Activated B cell treated with CpG ODN at 0.5 μM for 24 hours (primary cell): ENCODE measurements around the gene CALN1. TPM values are rescaled to one million over a fixed set of nuclear protein-coding genes. Genes with fewer than 3 reads are reported as not detected.

Experiments used
- ATAC-seq: fragments of 200-7000 bp; cut with Tn5 transposase; one replicate; pipeline ENCODE4 v1.10.0; 2021; ENCODE audit warnings: low read depth, mild to moderate bottlenecking, moderate library complexity
- CTCF ChIA-PET: fragments of 350-600 bp; sonication (Branson Sonifier 250); formaldehyde crosslinking; loops from one replicate; lab custom pipeline; 2021; ENCODE audit warnings: antibody characterized with exemption; lab: Charles Lee
- POLR2A ChIA-PET: fragments of 350-600 bp; sonication (Branson Sonifier 250); formaldehyde crosslinking; loops from one replicate; lab custom pipeline; 2021; ENCODE audit warnings: antibody characterized with exemption; lab: Charles Lee
- DNase-seq: peaks from one replicate; pipeline ENCODE4 v3.0.0; 2022
- H3K27ac Mint-ChIP-seq: one replicate; pipeline ENCODE4 v1.8.0; 2020; ENCODE audit warnings: mixed read lengths
- H3K27me3 Mint-ChIP-seq: one replicate; pipeline ENCODE4 v1.8.0; 2021; ENCODE audit warnings: mixed read lengths
- H3K36me3 Mint-ChIP-seq: one replicate; pipeline ENCODE4 v1.8.0; 2021; ENCODE audit warnings: low read depth, mixed read lengths
- H3K4me1 Mint-ChIP-seq: one replicate; pipeline ENCODE4 v1.8.0; 2021; ENCODE audit warnings: mixed read lengths
- H3K4me3 Mint-ChIP-seq: one replicate; pipeline ENCODE4 v1.8.0; 2020; ENCODE audit warnings: mild to moderate bottlenecking, mixed read lengths
- H3K9me3 Mint-ChIP-seq: one replicate; pipeline ENCODE4 v1.8.0; 2020; ENCODE audit warnings: mixed read lengths
- intact Hi-C: fragments of 100-400 bp; cut with micrococcal nuclease; formaldehyde crosslinking; loops from one replicate; pipeline ENCODE4 v1.15.1; 2024
- total RNA-seq: library from RNA; stranded (reverse); gene quantifications from 2 replicates; pipeline ENCODE4 v1.2.3, GENCODE V29; 2022
- TF ChIP-seq, protein P1 (sequence below): fragments of 200-600 bp; IDR thresholded peaks from one replicate; pipeline ENCODE4 v1.8.0; 2022; ENCODE audit warnings: antibody characterized with exemption, mild to moderate bottlenecking

CALN1 gene
- total RNA-seq, 1 donor from 2014 or later = not detected

DNA sequence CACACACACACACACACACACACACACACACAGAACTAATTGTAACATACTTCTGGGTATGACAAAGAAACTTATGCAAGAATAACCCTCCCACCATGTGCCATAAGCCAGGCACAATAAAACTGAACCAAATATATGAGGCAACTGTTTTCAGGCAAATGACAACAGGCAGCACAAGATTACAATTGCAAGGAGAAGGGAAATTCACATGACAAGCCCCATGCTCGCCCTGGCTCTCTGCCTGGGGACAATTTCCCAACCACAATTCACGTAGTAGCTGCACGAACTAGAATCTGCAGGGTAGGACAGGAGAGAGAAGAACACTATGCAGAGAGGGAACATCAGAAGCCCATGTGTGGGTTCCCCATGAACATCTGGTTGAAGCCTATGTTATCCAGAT is 143.3 kb downstream of the CALN1 start:
- Mint-ChIP-seq H3K27ac (no peak overlapping the region), H3K27me3 (no peaks in the 10 kb centered on the region), H3K36me3 (no peaks in the 10 kb centered on the region), H3K4me1 (no peaks in the 10 kb centered on the region), H3K9me3 (peaks cover 7% of the 10 kb centered on the region), H3K4me3 (no peak overlapping the region)
- DNase-seq (no peak), ATAC-seq (no peak)
- CTCF ChIA-PET = no interaction called here
- TF ChIP-seq, protein P1, sequence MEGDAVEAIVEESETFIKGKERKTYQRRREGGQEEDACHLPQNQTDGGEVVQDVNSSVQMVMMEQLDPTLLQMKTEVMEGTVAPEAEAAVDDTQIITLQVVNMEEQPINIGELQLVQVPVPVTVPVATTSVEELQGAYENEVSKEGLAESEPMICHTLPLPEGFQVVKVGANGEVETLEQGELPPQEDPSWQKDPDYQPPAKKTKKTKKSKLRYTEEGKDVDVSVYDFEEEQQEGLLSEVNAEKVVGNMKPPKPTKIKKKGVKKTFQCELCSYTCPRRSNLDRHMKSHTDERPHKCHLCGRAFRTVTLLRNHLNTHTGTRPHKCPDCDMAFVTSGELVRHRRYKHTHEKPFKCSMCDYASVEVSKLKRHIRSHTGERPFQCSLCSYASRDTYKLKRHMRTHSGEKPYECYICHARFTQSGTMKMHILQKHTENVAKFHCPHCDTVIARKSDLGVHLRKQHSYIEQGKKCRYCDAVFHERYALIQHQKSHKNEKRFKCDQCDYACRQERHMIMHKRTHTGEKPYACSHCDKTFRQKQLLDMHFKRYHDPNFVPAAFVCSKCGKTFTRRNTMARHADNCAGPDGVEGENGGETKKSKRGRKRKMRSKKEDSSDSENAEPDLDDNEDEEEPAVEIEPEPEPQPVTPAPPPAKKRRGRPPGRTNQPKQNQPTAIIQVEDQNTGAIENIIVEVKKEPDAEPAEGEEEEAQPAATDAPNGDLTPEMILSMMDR = no peak
- POLR2A ChIA-PET = no interaction called here
- intact Hi-C loops = no loop called here

DNA sequence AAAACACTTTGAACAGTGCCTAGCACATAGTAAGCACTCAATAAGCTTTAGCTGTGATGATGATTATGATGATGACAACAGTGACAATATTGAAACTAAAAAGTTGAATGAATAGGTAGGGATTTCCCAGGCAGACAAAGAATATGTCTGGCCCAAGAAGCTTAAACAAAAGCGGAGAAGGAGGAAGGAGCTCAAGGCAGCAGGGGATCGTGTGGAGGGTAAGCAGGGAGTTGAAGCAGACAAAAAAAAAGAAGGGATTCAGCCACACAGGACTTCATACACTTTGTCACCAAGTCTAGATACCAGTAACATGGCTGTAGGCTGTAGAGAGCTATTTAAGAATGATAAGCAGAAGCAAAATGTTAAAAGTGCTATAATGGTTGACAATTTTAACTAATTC is 144.0 kb downstream of the CALN1 start:
- no peak for ATAC-seq
- Mint-ChIP-seq H3K9me3 (peaks cover 7% of the 10 kb centered on the region), H3K36me3 (no peaks in the 10 kb centered on the region), H3K4me3 (no peak overlapping the region), H3K4me1 (no peaks in the 10 kb centered on the region), H3K27me3 (no peaks in the 10 kb centered on the region), H3K27ac (no peak overlapping the region)
- CTCF ChIA-PET = no interaction called here
- TF ChIP-seq, protein P1 = no peak
- POLR2A ChIA-PET = no interaction called here
- no peak for DNase-seq
- intact Hi-C loops = no loop called here

DNA sequence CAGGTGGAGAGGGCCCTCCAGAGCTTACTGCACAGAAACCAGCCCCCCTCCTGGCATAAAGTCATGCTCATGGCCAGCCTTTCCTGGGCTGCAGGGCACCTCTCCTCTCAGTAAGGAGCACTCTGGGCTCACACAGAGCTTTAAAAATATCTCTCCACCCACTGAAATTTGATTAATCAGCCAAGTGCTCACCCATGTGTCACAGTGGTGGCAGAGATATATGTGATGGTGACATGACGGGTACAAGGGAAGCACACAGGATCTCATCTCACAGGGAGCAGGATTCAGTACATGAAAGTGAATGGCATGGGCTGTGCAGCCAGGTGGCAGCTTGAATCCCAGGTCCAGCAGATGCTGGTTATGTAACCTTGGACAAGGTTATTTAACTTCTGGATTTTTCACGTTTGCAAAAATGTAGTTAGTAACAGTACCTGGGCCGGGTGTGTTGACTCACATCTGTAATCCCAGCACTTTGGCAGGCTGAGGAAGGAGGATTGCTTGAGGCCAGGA is 144.8 kb downstream of the CALN1 start:
- ChIA-PET POLR2A (no interaction called here), CTCF (no interaction called here)
- intact Hi-C loops = no loop called here
- no peak overlapping the region for H3K4me3 Mint-ChIP-seq
- H3K36me3 Mint-ChIP-seq = no peaks in the 10 kb centered on the region
- H3K27ac Mint-ChIP-seq = no peak overlapping the region
- no peaks in the 10 kb centered on the region for H3K4me1 Mint-ChIP-seq
- H3K27me3 Mint-ChIP-seq = no peaks in the 10 kb centered on the region
- peaks cover 7% of the 10 kb centered on the region for H3K9me3 Mint-ChIP-seq
- TF ChIP-seq, protein P1 = no peak
- no peak for ATAC-seq
- DNase-seq = no peak

DNA sequence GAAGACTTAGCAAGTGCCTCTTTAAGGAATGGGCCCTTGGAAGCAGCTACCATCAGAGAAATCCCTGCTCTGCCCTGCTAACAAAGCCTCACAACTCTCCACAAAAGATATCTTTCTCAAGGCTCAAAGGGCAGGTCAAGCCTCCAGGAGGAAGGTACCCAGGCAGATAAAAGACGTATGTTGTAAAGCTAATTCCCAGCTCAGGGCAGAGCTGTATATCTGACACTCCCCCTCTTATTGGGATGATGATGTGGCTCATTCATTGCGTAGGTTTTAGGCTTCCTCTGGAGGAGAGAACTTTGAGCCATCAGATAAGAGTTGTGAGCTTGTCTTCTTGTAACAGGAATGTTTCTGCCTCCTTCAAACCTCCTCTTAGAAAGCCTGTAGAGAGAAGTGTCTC is 145.4 kb downstream of the CALN1 start:
- intact Hi-C loops = no loop called here

DNA sequence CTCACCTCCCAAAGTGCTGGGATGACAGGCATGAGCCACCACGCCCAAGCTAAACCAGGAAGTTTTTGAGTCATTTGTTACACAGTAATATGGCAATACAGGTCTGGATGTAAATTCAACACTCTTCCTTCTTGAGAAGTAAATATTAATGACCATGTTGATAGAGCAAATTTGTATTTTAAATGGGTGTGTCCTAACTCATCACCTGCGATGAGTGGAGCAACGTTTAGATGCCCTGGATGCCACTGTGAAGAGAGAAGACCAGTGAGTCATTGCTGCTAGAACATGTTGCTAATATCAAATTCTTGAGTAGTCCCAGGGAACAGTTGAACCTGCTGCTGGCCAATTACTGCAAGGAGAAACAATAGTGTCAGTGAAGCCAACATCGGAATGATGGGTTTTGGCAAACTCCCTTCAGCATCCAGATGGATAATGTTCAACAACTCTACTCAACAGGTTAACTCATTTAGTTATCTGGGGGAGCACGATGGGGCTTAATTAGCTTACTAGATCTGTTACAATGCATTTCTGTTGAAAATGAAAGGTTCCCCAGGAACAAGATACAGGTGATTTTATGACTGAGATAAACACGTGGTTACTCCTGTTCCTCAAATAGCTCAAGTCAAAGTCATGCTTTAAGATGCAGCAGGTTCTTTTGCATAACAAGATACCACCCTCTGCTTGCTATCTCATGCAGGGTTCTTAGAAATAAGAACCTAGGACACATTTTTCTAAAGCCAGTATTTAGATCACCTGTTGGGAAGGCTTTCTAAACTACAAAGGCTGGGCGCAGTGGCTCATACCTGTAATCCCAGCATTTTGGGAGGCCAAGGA is 146.8 kb downstream of the CALN1 start:
- Mint-ChIP-seq H3K27ac (no peak overlapping the region), H3K36me3 (no peaks in the 10 kb centered on the region), H3K9me3 (peaks cover 7% of the 10 kb centered on the region), H3K27me3 (no peaks in the 10 kb centered on the region), H3K4me3 (no peak overlapping the region), H3K4me1 (no peaks in the 10 kb centered on the region)
- ATAC-seq = no peak
- CTCF ChIA-PET = no interaction called here
- intact Hi-C loops = no loop called here
- TF ChIP-seq, protein P1 = no peak
- DNase-seq = no peak
- POLR2A ChIA-PET = no interaction called here

More for the DNA sequence above, 145.4 kb downstream of the CALN1 start:
- Mint-ChIP-seq H3K27me3 (no peaks in the 10 kb centered on the region), H3K4me1 (no peaks in the 10 kb centered on the region), H3K4me3 (no peak overlapping the region), H3K9me3 (peaks cover 7% of the 10 kb centered on the region), H3K27ac (no peak overlapping the region), H3K36me3 (no peaks in the 10 kb centered on the region)
- TF ChIP-seq, protein P1 = no peak
- ATAC-seq (no peak), DNase-seq (no peak)
- CTCF ChIA-PET = no interaction called here
- POLR2A ChIA-PET = no interaction called here
